ENCODE measurements around the gene PDXP. TPM values are rescaled to one million over a fixed set of nuclear protein-coding genes. Genes with fewer than 3 reads are reported as not detected.

Gene PDXP
- total and polyA plus RNA-seq, 8 donors, result 8.3 to 13.3 (median 11.3) TPM

GRCh38 chr22:37624876-37625275, 33.6 kb upstream of the PDXP start:
- TF ChIP-seq, protein P1, sequence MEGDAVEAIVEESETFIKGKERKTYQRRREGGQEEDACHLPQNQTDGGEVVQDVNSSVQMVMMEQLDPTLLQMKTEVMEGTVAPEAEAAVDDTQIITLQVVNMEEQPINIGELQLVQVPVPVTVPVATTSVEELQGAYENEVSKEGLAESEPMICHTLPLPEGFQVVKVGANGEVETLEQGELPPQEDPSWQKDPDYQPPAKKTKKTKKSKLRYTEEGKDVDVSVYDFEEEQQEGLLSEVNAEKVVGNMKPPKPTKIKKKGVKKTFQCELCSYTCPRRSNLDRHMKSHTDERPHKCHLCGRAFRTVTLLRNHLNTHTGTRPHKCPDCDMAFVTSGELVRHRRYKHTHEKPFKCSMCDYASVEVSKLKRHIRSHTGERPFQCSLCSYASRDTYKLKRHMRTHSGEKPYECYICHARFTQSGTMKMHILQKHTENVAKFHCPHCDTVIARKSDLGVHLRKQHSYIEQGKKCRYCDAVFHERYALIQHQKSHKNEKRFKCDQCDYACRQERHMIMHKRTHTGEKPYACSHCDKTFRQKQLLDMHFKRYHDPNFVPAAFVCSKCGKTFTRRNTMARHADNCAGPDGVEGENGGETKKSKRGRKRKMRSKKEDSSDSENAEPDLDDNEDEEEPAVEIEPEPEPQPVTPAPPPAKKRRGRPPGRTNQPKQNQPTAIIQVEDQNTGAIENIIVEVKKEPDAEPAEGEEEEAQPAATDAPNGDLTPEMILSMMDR (IDR thresholded peaks at IDR 0.05), result no peak
- DNase-seq (no peak), ATAC-seq (no peak)
- H3K9me3 ChIP-seq, result no peaks in the 10 kb centered on the region
- no peaks in the 10 kb centered on the region for H3K27me3 ChIP-seq
- H3K27ac ChIP-seq, result no peak overlapping the region
- no peak overlapping the region for H3K4me3 ChIP-seq
- peaks cover 0 to 86% of the 10 kb centered on the region in 2 donors for H3K36me3 ChIP-seq
- H3K4me1 ChIP-seq, result peaks cover 11 to 50% of the 10 kb centered on the region in 2 donors
- intact Hi-C loops (cut with DNase I), result no loop called here

DNA sequence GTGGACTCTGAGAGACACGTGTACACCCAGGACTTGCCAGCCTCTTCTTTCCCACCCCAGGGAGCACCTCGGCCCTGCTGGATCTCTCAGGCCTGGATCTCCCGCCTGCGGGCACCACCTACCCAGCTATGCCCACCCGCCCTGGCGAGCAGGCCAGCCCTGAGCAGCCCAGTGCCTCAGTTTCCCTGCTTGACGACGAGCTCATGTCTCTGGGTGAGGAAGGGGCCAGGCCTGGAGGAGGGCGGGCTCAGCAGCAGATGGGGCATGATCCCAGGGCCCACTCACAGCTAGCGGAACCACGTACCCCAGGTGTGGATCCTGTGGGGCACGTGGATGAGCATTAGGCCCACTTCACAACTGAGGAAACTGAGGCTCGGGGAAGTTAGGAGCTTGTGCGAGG, 32.8 kb upstream of the PDXP start:
- Histone ChIP-seq H3K4me1 (peaks cover 11 to 50% of the 10 kb centered on the region in 2 donors), H3K27me3 (no peaks in the 10 kb centered on the region), H3K9me3 (no peaks in the 10 kb centered on the region), H3K36me3 (peaks cover 0 to 86% of the 10 kb centered on the region in 2 donors), H3K4me3 (no peak overlapping the region), H3K27ac (no peak overlapping the region)
- intact Hi-C loops (cut with DNase I), result no loop called here
- no peak for ATAC-seq
- TF ChIP-seq, protein P1 (IDR thresholded peaks at IDR 0.05), result no peak
- DNase-seq, result no peak

DNA sequence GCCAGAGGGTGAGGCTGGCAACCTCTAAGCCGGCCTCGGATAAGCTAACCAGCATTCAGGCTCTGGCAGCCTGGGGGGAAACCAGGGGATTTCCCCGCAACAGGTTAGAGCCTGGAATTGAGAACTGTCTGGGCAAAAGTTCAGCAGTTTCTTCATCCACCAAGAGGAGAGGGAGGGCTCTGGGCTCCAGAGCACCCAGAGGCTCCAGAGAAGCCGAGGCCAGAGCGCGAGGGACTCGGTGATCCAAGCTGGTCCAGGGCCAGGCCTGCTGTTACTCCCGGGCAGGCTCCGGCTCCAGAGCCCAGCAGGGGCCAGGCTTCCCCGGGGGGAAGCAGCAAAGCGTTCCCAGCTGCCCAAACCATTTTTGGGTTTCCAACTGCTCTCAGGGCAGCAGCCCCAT, 32.4 kb upstream of the PDXP start:
- no peaks in the 10 kb centered on the region for H3K27me3 ChIP-seq
- TF ChIP-seq, protein P1 (IDR thresholded peaks at IDR 0.05), result no peak
- H3K4me3 ChIP-seq, result no peak overlapping the region
- peaks cover 0 to 86% of the 10 kb centered on the region in 2 donors for H3K36me3 ChIP-seq
- H3K27ac ChIP-seq, result peak overlapping the region in 1 of 2 donors; percentile 65
- ATAC-seq (peak; percentile 41), DNase-seq (peak in 1 of 4 donors; percentile 62)
- H3K9me3 ChIP-seq, result no peaks in the 10 kb centered on the region
- intact Hi-C loops (cut with DNase I), result no loop called here
- H3K4me1 ChIP-seq, result peaks cover 11 to 50% of the 10 kb centered on the region in 2 donors

DNA sequence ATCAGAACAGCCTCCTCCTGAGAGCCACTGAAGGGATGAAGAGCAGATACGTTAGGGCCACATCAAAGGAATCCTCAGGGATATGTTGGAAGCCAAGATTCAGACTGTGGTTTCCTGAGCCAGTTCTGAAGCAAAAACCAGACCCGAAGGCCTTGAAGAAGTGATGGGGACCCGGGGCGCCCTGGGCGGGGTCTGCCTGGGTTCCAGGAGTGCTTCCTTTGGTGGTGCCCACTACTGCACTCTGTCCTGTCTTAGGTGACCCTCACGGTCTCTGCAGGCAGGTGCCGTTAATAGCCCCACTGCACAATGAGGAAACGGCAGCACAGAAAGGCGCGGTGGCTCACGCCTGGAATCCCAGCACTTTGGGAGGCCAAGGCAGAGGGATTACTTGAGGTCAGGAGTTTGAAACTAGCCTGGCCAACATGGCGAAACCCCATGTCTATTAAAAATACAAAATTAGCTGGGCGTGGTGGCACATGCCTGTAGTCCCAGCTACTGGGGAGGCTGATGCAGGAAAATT, 31.9 kb upstream of the PDXP start:
- H3K4me3 ChIP-seq, result no peak overlapping the region
- DNase-seq (no peak), ATAC-seq (no peak)
- H3K27ac ChIP-seq, result peak overlapping the region in 1 of 2 donors; percentile 65
- peaks cover 0 to 86% of the 10 kb centered on the region in 2 donors for H3K36me3 ChIP-seq
- TF ChIP-seq, protein P1 (IDR thresholded peaks at IDR 0.05), result no peak
- intact Hi-C loops (cut with DNase I), result no loop called here
- H3K9me3 ChIP-seq, result no peaks in the 10 kb centered on the region
- no peaks in the 10 kb centered on the region for H3K27me3 ChIP-seq
- H3K4me1 ChIP-seq, result peaks cover 11 to 50% of the 10 kb centered on the region in 2 donors

GRCh38 chr22:37627121-37627520, 31.4 kb upstream of the PDXP start:
- TF ChIP-seq, protein P1 (IDR thresholded peaks at IDR 0.05), result no peak
- intact Hi-C loops (cut with DNase I), result no loop called here
- no peak for ATAC-seq
- DNase-seq, result no peak
- Histone ChIP-seq H3K4me3 (no peak overlapping the region), H3K27me3 (no peaks in the 10 kb centered on the region), H3K9me3 (no peaks in the 10 kb centered on the region), H3K36me3 (peaks cover 0 to 87% of the 10 kb centered on the region in 2 donors), H3K27ac (peak overlapping the region; percentile 5 to 65), H3K4me1 (peaks cover 11 to 51% of the 10 kb centered on the region in 2 donors)
